Esophagus muscularis mucosa (tissue), 4 donors: ENCODE data around the gene GLYATL2. TPM values are rescaled to one million over a fixed set of nuclear protein-coding genes. Genes with fewer than 3 reads are reported as not detected.

Experiments
- DNase-seq: peaks from one replicate; pipeline ENCODE4 v3.0.0-alpha.2; 2017; ENCODE audit errors: extremely low spot score
- H3K27ac ChIP-seq, 4 donors: fragments of 200-600 bp; sonication (generic); replicated peaks in 1 of 4; 1 replicate in 3 of 4; 2 replicates in 1 of 4; pipeline ENCODE4 v1.5.1; 2016 to 2019; ENCODE audit warnings: mild to moderate bottlenecking in 1 of 4
- H3K27me3 ChIP-seq, 4 donors: fragments of 200-600 bp; sonication (generic); one replicate each; pipeline versions ENCODE4 v1.5.1 to v1.6.0; 2016 to 2019
- H3K36me3 ChIP-seq, 4 donors: fragments of 200-600 bp; sonication (generic); one replicate each; pipeline ENCODE4 v1.5.1; 2016 to 2019
- H3K4me1 ChIP-seq, 4 donors: fragments of 200-600 bp; sonication (generic); one replicate each; pipeline ENCODE4 v1.5.1; 2016 to 2019
- H3K4me3 ChIP-seq, 4 donors: fragments of 200-600 bp; sonication (generic); 1 replicate in 2 of 4; 2 replicates in 2 of 4; pipeline ENCODE4 v1.5.1; 2016 to 2019; ENCODE audit warnings: mild to moderate bottlenecking in 4 of 4, moderate library complexity in 1 of 4
- H3K9me3 ChIP-seq, 4 donors: fragments of 200-600 bp; sonication (generic); 1 replicate in 3 of 4; 2 replicates in 1 of 4; pipeline ENCODE4 v1.5.1; 2016 to 2019
- CTCF ChIP-seq, 3 experiments: fragments of 200-600 bp in 2 of 3; fragments of 450-650 bp in 1 of 3; sonication (generic) in 2 of 3; IDR thresholded peaks; one replicate each; pipeline ENCODE4 v1.5.1; 2017 to 2019; ENCODE audit warnings: antibody characterized with exemption in 3 of 3, mild to moderate bottlenecking in 2 of 3, moderate library complexity in 1 of 3
- EP300 ChIP-seq: sonication (generic); formaldehyde crosslinking; IDR thresholded peaks from one replicate; pipeline ENCODE4 v1.6.1; 2017; ENCODE audit warnings: antibody characterized with exemption
- POLR2A ChIP-seq: fragments of 450-650 bp; IDR thresholded peaks from one replicate; pipeline ENCODE4 v1.6.1; 2017; ENCODE audit warnings: antibody characterized with exemption, moderate library complexity, mild to moderate bottlenecking, low read depth
- POLR2AphosphoS5 ChIP-seq, 2 donors: sonication (generic); formaldehyde crosslinking; IDR thresholded peaks; one replicate each; pipeline ENCODE4 v1.6.1; 2017; ENCODE audit warnings: antibody characterized with exemption in 2 of 2
- WGBS: methylation state at CpG from one replicate; pipeline ENCODE4 v1.1.5; 2018; 5-methylcytosine and 5-hydroxymethylcytosine counted together
- intact Hi-C: fragments of 100-400 bp; cut with DNase I; formaldehyde crosslinking; loops from one replicate; pipeline ENCODE4 v1.15.1; 2023
- total RNA-seq, 4 donors: library from RNA; depleted of rRNA; stranded (reverse); fragments of >200 nt; gene quantifications; one replicate each; pipeline versions ENCODE4 v1.1.0 to v1.2.1, GENCODE V29; 2016

The GLYATL2 gene
- total RNA-seq, 4 donors from 2014 or later = 0.33 TPM; not detected in 3

- Histone ChIP-seq H3K4me1 (no peaks in the 10 kb centered on the region), H3K27ac (no peak overlapping the region), H3K9me3 (no peaks in the 10 kb centered on the region), H3K36me3 (no peaks in the 10 kb centered on the region), H3K4me3 (no peak overlapping the region), H3K27me3 (peaks cover 0 to 4% (median 0%) of the 10 kb centered on the region in 4 donors)
- intact Hi-C loops = no loop called here
- WGBS = 81% methylated on average over 1 of the region's 1 CpG
- no peak for DNase-seq
- TF ChIP-seq CTCF (IDR thresholded peaks at IDR 0.05) (no peak), EP300 (no peak), POLR2A (no peak), POLR2AphosphoS5 (IDR thresholded peaks at IDR 0.05) (no peak)
Measured at GRCh38 chr11:58832056-58832645, 12.4 kb downstream of the GLYATL2 start.

DNA sequence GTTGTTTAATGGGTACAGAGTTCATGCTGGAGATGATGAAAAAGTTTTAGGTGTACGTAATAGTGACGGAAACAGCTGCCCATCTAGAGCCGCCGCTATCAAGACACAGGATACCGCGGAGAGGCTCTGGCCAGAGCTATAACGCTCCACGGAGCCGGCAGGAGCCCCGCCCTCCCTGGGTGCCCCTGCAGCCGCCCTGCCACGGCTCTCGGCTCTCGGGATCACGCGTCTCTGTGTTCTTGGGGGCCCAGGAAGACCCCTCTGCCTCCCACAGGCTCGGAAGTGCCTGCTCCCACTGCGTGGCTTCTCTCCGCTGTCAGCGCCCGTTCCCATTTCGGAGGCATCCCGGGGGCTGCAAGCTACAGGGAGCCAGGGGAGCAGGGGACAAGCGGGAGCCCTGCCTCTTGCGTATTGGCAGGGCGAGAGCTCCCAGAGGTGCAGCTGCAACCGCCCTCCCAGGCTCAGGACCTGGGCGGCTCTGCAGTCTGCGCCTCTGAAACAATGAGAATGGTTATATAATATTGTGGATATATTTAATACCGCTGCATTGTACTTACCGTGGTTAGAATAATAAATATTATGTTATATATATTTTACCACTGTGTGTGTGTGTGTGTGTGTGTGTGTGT is 13.7 kb downstream of the GLYATL2 start:
- 63% methylated on average over 21 of the region's 31 CpGs for WGBS
- intact Hi-C loops = no loop called here

GRCh38 chr11:58829786-58830185 is 14.7 kb downstream of the GLYATL2 start:
- Histone ChIP-seq H3K27ac (no peak overlapping the region), H3K36me3 (no peaks in the 10 kb centered on the region), H3K9me3 (peaks cover 0 to 10% (median 0%) of the 10 kb centered on the region in 4 donors), H3K4me3 (no peak overlapping the region), H3K27me3 (peaks cover 0 to 4% (median 0%) of the 10 kb centered on the region in 4 donors), H3K4me1 (no peaks in the 10 kb centered on the region)
- DNase-seq = no peak
- TF ChIP-seq CTCF (IDR thresholded peaks at IDR 0.05) = no peak
- no peak for TF ChIP-seq POLR2A
- TF ChIP-seq POLR2AphosphoS5 (IDR thresholded peaks at IDR 0.05) = no peak
- TF ChIP-seq EP300 = no peak
- intact Hi-C loops = no loop called here

More for the DNA sequence above, 13.7 kb downstream of the GLYATL2 start:
- Histone ChIP-seq H3K9me3 (peaks cover 0 to 4% (median 0%) of the 10 kb centered on the region in 4 donors), H3K4me3 (no peak overlapping the region), H3K4me1 (no peaks in the 10 kb centered on the region), H3K36me3 (no peaks in the 10 kb centered on the region), H3K27me3 (peaks cover 0 to 4% (median 0%) of the 10 kb centered on the region in 4 donors), H3K27ac (no peak overlapping the region)
- TF ChIP-seq POLR2A (no peak), CTCF (IDR thresholded peaks at IDR 0.05) (no peak), EP300 (no peak), POLR2AphosphoS5 (IDR thresholded peaks at IDR 0.05) (no peak)
- DNase-seq = no peak

GRCh38 chr11:58813693-58814092 is 30.8 kb downstream of the GLYATL2 start:
- no peak for DNase-seq
- Histone ChIP-seq H3K27ac (no peak overlapping the region), H3K4me1 (no peaks in the 10 kb centered on the region), H3K36me3 (no peaks in the 10 kb centered on the region), H3K27me3 (no peaks in the 10 kb centered on the region), H3K4me3 (no peak overlapping the region), H3K9me3 (peaks cover 0 to 23% (median 21%) of the 10 kb centered on the region in 4 donors)
- WGBS = 47% methylated on average over 1 of the region's 1 CpG
- no peak for TF ChIP-seq EP300
- TF ChIP-seq POLR2A = no peak
- TF ChIP-seq CTCF (IDR thresholded peaks at IDR 0.05) = no peak
- no peak for TF ChIP-seq POLR2AphosphoS5 (IDR thresholded peaks at IDR 0.05)
- intact Hi-C loops = no loop called here
